Tibial nerve (tissue), 3 donors: Measurements from ENCODE around the gene CFAP57.

Experiments used
- POLR2A ChIP-seq, 2 donors: fragments of 450-650 bp; IDR thresholded peaks; one replicate each; pipeline ENCODE4 v1.6.1; 2017; ENCODE audit warnings: antibody characterized with exemption in 2 of 2, mild to moderate bottlenecking in 2 of 2, moderate library complexity in 2 of 2
- TF ChIP-seq, protein P1 (sequence below), 5 experiments: fragments of 200-600 bp in 3 of 5; fragments of 450-650 bp in 2 of 5; sonication (generic) in 3 of 5; IDR thresholded peaks; one replicate each; pipeline ENCODE4 v1.5.1; 2016 to 2019; ENCODE audit warnings: antibody characterized with exemption in 5 of 5, mild to moderate bottlenecking in 3 of 5, moderate library complexity in 2 of 5

DNA sequence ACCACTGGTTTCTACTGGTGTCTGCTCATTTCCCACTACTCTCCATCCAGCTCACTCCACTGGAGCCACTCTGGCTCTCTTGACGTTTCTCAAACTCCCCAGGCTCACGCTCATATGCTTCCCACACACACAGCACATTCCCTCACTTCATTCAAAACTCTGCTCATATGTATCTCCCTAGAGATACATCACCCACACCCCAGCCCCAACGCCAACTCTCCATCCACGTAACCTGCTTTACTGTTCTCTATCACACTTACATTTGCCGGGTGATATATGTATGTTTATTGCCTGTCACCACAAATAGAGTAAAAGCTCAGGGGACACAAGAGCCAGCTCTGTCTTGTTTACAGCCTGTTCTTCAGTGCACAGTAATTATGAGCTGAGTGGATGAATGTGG is 22.2 kb upstream of the CFAP57 start:
- TF ChIP-seq, protein P1, sequence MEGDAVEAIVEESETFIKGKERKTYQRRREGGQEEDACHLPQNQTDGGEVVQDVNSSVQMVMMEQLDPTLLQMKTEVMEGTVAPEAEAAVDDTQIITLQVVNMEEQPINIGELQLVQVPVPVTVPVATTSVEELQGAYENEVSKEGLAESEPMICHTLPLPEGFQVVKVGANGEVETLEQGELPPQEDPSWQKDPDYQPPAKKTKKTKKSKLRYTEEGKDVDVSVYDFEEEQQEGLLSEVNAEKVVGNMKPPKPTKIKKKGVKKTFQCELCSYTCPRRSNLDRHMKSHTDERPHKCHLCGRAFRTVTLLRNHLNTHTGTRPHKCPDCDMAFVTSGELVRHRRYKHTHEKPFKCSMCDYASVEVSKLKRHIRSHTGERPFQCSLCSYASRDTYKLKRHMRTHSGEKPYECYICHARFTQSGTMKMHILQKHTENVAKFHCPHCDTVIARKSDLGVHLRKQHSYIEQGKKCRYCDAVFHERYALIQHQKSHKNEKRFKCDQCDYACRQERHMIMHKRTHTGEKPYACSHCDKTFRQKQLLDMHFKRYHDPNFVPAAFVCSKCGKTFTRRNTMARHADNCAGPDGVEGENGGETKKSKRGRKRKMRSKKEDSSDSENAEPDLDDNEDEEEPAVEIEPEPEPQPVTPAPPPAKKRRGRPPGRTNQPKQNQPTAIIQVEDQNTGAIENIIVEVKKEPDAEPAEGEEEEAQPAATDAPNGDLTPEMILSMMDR (IDR thresholded peaks at IDR 0.05) = no peak
- no peak for TF ChIP-seq POLR2A (IDR thresholded peaks at IDR 0.05)
